ENCODE measurements around the gene CMTM3. TPM values are rescaled to one million over a fixed set of nuclear protein-coding genes. Genes with fewer than 3 reads are reported as not detected.
"Not testable (repeated sequence)": the region's sequence is repeated elsewhere in the genome, so short reads cannot be mapped to it uniquely, and the experiment has no call there.

CMTM3 gene
- total RNA-seq, 2 donors from 2014 or later: 15.6 to 26.2 TPM

GRCh38 chr16:66621973-66622372 is 17.5 kb downstream of the CMTM3 start:
- peaks cover 0 to 5% of the 10 kb centered on the region in 2 donors for H3K4me1 ChIP-seq
- H3K9me3 ChIP-seq: no peaks in the 10 kb centered on the region
- H3K4me3 ChIP-seq: no peak overlapping the region
- H3K27me3 ChIP-seq: no peaks in the 10 kb centered on the region
- H3K27ac ChIP-seq: no peak overlapping the region
- no peak for DNase-seq (ENCODE audit: low spot score)
- TF ChIP-seq, protein P1, sequence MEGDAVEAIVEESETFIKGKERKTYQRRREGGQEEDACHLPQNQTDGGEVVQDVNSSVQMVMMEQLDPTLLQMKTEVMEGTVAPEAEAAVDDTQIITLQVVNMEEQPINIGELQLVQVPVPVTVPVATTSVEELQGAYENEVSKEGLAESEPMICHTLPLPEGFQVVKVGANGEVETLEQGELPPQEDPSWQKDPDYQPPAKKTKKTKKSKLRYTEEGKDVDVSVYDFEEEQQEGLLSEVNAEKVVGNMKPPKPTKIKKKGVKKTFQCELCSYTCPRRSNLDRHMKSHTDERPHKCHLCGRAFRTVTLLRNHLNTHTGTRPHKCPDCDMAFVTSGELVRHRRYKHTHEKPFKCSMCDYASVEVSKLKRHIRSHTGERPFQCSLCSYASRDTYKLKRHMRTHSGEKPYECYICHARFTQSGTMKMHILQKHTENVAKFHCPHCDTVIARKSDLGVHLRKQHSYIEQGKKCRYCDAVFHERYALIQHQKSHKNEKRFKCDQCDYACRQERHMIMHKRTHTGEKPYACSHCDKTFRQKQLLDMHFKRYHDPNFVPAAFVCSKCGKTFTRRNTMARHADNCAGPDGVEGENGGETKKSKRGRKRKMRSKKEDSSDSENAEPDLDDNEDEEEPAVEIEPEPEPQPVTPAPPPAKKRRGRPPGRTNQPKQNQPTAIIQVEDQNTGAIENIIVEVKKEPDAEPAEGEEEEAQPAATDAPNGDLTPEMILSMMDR (IDR thresholded peaks at IDR 0.05): no peak
- H3K36me3 ChIP-seq: no peaks in the 10 kb centered on the region

- Histone ChIP-seq H3K9me3 (no peaks in the 10 kb centered on the region), H3K27me3 (no peaks in the 10 kb centered on the region), H3K27ac (no peak overlapping the region), H3K4me1 (peaks cover 0 to 5% of the 10 kb centered on the region in 2 donors), H3K4me3 (no peak overlapping the region), H3K36me3 (no peaks in the 10 kb centered on the region)
- TF ChIP-seq, protein P1 (IDR thresholded peaks at IDR 0.05): no peak
- DNase-seq (ENCODE audit: low spot score): no peak
Observed at GRCh38 chr16:66622863-66623262, 18.4 kb downstream of the CMTM3 start.

- Histone ChIP-seq H3K36me3 (no peaks in the 10 kb centered on the region), H3K4me1 (peaks cover 0 to 5% of the 10 kb centered on the region in 2 donors), H3K9me3 (no peaks in the 10 kb centered on the region), H3K4me3 (no peak overlapping the region), H3K27me3 (no peaks in the 10 kb centered on the region), H3K27ac (no peak overlapping the region)
- no peak for DNase-seq (ENCODE audit: low spot score)
- TF ChIP-seq, protein P1 (IDR thresholded peaks at IDR 0.05): no peak
Observed at GRCh38 chr16:66623755-66624154, 19.3 kb downstream of the CMTM3 start.

DNA sequence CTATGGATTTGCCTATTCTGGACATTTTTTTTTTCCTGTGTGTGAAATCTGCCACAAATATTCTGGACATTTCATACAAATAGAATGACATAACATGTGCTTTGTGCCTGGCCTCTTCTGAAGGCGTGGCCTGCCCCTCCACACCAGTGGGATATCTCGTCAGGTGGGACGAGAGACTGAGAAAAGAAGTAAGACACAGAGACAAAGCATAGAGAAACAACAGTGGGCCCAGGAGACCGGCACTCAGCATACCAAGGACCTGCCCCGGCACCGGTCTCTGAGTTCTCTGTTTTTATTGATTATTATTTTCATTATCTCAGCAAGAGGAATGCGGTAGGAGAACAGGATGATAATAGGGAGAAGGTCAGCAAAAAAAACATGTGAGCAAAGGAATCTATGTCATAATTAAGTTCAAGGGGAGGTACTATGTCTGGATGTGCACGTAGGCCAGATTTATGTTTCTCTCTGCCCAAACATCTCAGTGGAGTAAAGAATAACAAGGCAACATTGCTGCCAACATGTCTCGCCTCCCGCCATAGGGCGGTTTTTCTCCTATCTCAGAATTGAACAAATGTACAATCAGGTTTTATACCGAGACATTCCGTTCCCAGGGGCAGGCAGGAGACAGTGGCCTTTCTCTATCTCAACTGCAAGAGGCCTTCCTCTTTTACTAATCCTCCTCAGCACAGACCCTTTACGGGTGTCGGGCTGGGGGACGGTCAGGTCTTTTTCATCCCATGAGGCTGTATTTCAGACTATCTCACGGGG is 23.3 kb downstream of the CMTM3 start:
- not testable (repeated sequence) for H3K27me3 ChIP-seq; DNase-seq (ENCODE audit: low spot score); H3K36me3 ChIP-seq; H3K9me3 ChIP-seq; H3K27ac ChIP-seq; H3K4me1 ChIP-seq; H3K4me3 ChIP-seq

- no peaks in the 10 kb centered on the region for H3K36me3 ChIP-seq
- no peaks in the 10 kb centered on the region for H3K27me3 ChIP-seq
- DNase-seq (ENCODE audit: low spot score): no peak
- no peaks in the 10 kb centered on the region for H3K9me3 ChIP-seq
- TF ChIP-seq, protein P1 (IDR thresholded peaks at IDR 0.05): no peak
- H3K4me3 ChIP-seq: no peak overlapping the region
- H3K4me1 ChIP-seq: no peaks in the 10 kb centered on the region
- H3K27ac ChIP-seq: no peak overlapping the region
Observed at GRCh38 chr16:66629856-66630255, 25.4 kb downstream of the CMTM3 start.

DNA sequence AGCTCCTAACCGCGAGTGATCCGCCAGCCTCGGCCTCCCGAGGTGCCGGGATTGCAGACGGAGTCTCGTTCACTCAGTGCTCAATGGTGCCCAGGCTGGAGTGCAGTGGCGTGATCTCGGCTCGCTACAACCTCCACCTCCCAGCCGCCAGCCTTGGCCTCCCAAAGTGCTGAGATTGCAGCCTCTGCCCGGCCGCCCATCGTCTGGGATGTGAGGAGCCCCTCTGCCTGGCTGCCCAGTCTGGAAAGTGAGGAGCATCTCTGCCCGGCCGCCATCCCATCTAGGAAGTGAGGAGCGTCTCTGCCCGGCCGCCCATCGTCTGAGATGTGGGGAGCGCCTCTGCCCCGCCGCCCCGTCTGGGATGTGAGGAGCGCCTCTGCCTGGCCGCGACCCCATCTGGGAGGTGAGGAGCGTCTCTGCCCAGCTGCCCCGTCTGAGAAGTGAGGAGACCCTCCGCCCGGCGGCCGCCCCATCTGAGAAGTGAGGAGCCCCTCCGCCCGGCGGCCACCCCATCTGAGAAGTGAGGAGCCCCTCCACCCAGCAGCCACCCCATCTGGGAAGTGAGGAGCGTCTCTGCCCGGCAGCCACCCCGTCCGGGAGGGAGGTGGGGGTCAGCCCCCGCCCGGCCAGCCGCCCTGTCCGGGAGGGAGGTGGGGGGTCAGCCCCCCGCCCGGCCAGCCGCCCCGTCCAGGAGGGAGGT is 26.2 kb downstream of the CMTM3 start:
- DNase-seq (ENCODE audit: low spot score); H3K27ac ChIP-seq; H3K4me1 ChIP-seq; H3K9me3 ChIP-seq; H3K4me3 ChIP-seq; H3K27me3 ChIP-seq; H3K36me3 ChIP-seq: not testable (repeated sequence)

- not testable (repeated sequence) for H3K27ac ChIP-seq; H3K9me3 ChIP-seq; H3K36me3 ChIP-seq; DNase-seq (ENCODE audit: low spot score); H3K4me3 ChIP-seq; H3K27me3 ChIP-seq; H3K4me1 ChIP-seq
Observed at GRCh38 chr16:66631558-66631957, 27.1 kb downstream of the CMTM3 start.

Measured in right atrium auricular region (tissue), 2 donors.